Smooth muscle cell (in vitro differentiated cells): Measurements from ENCODE around the gene STBD1. TPM values are rescaled to one million over a fixed set of nuclear protein-coding genes. Genes with fewer than 3 reads are reported as not detected.

Experiments
- DNase-seq: peaks from one replicate; lab custom pipeline; 2025; ENCODE audit not compliant: unreplicated experiment; lab: John Stamatoyannopoulos, UW
- H2AFZ ChIP-seq: fragments of 200-600 bp; sonication (generic); 2 replicates; pipeline ENCODE4 v1.6.0; 2016; ENCODE audit warnings: antibody characterized with exemption, low read depth, mild to moderate bottlenecking
- H3F3A ChIP-seq: fragments of 200-600 bp; sonication (generic); 2 replicates; pipeline ENCODE4 v1.6.0; 2017; ENCODE audit warnings: antibody characterized with exemption, low read depth
- H3K27ac ChIP-seq: fragments of 200-600 bp; sonication (generic); 2 replicates; pipeline ENCODE4 v1.5.1; 2016; ENCODE audit warnings: low read depth, mild to moderate bottlenecking
- H3K27me3 ChIP-seq: fragments of 200-600 bp; sonication (generic); 2 replicates; pipeline ENCODE4 v1.6.1; 2016; ENCODE audit warnings: low read depth, mild to moderate bottlenecking
- H3K36me3 ChIP-seq: fragments of 200-600 bp; sonication (generic); 2 replicates; pipeline ENCODE4 v1.5.1; 2016; ENCODE audit warnings: low read depth
- H3K4me1 ChIP-seq: fragments of 200-600 bp; sonication (generic); 2 replicates; pipeline ENCODE4 v1.5.1; 2016; ENCODE audit warnings: low read depth
- H3K4me2 ChIP-seq: fragments of 200-600 bp; sonication (generic); 2 replicates; pipeline ENCODE4 v1.6.0; 2016; ENCODE audit warnings: mild to moderate bottlenecking
- H3K4me3 ChIP-seq: fragments of 200-600 bp; sonication (generic); 2 replicates; pipeline ENCODE4 v1.5.1; 2016; ENCODE audit warnings: mild to moderate bottlenecking
- H3K79me2 ChIP-seq: fragments of 200-600 bp; sonication (generic); 2 replicates; pipeline ENCODE4 v1.6.0; 2016; ENCODE audit warnings: low read depth, mild to moderate bottlenecking
- H3K9ac ChIP-seq: fragments of 200-600 bp; sonication (generic); 2 replicates; pipeline ENCODE4 v1.6.0; 2016; ENCODE audit warnings: low read depth
- H3K9me3 ChIP-seq: fragments of 200-600 bp; sonication (generic); replicated peaks from 2 replicates; pipeline ENCODE4 v1.5.1; 2016; ENCODE audit warnings: low read depth
- H4K20me1 ChIP-seq: fragments of 200-600 bp; sonication (generic); 2 replicates; pipeline ENCODE4 v1.6.0; 2016; ENCODE audit warnings: low read depth
- CTCF ChIP-seq: fragments of 200-600 bp; sonication (generic); IDR thresholded peaks from 2 replicates; pipeline ENCODE4 v1.5.1; 2017; ENCODE audit warnings: borderline replicate concordance, mild to moderate bottlenecking, antibody characterized with exemption; ENCODE audit not compliant: insufficient read depth, poor library complexity, severe bottlenecking
- WGBS: methylation state at CpG from one replicate; pipeline ENCODE4 v1.1.7; 2016; ENCODE audit warnings: low lambda C conversion rate; 5-methylcytosine and 5-hydroxymethylcytosine counted together
- polyA plus RNA-seq: library from polyadenylated mRNA; unstranded; fragments of >200 nt; fragmentation: Nextera tagmentation; extraction: Ambion mirVana; gene quantifications from 2 replicates; pipeline ENCODE4 v1.2.1, GENCODE V29; 2016
- total RNA-seq: library from RNA; depleted of rRNA; stranded (reverse); fragments of >200 nt; gene quantifications from 2 replicates; pipeline ENCODE4 v1.2.3, GENCODE V29; 2014

Gene STBD1
- total and polyA plus RNA-seq, 2 experiments from 2014 or later, result 7.5 to 14.3 TPM

- no peaks in the 10 kb centered on the region for H4K20me1 ChIP-seq
- no peaks in the 10 kb centered on the region for H3K4me1 ChIP-seq
- no peak overlapping the region for H3K4me3 ChIP-seq
- H3K27ac ChIP-seq, result no peak overlapping the region
- no peak for DNase-seq
- no peaks in the 10 kb centered on the region for H3K9me3 ChIP-seq
- no peaks in the 10 kb centered on the region for H3K27me3 ChIP-seq
- no peaks in the 10 kb centered on the region for H3K79me2 ChIP-seq
- no peak overlapping the region for H3K4me2 ChIP-seq
- no peak overlapping the region for H3K9ac ChIP-seq
- WGBS, result 81% methylated on average over 5 of the region's 5 CpGs
- no peak overlapping the region for H2AFZ ChIP-seq
- H3K36me3 ChIP-seq, result no peaks in the 10 kb centered on the region
- TF ChIP-seq CTCF, result no peak
- H3F3A ChIP-seq, result no peaks in the 10 kb centered on the region
Observed at GRCh38 chr4:76272999-76273398, 33.5 kb upstream of the STBD1 start.

GRCh38 chr4:76275486-76276124 is 30.9 kb upstream of the STBD1 start:
- Histone ChIP-seq H3K4me3 (no peak overlapping the region), H2AFZ (no peak overlapping the region), H3K27ac (no peak overlapping the region), H3K9me3 (no peaks in the 10 kb centered on the region), H3K27me3 (no peaks in the 10 kb centered on the region), H3K9ac (no peak overlapping the region), H3K4me1 (no peaks in the 10 kb centered on the region), H4K20me1 (no peaks in the 10 kb centered on the region), H3F3A (no peaks in the 10 kb centered on the region), H3K4me2 (no peak overlapping the region), H3K36me3 (no peaks in the 10 kb centered on the region), H3K79me2 (no peaks in the 10 kb centered on the region)
- TF ChIP-seq CTCF, result no peak
- 75% methylated on average over 3 of the region's 3 CpGs for WGBS
- DNase-seq, result no peak

GRCh38 chr4:76276813-76277212 is 29.7 kb upstream of the STBD1 start:
- Histone ChIP-seq H3K79me2 (no peaks in the 10 kb centered on the region), H3K4me3 (no peak overlapping the region), H3K4me1 (no peaks in the 10 kb centered on the region), H4K20me1 (no peaks in the 10 kb centered on the region), H3F3A (no peaks in the 10 kb centered on the region), H3K9ac (no peak overlapping the region), H3K27me3 (no peaks in the 10 kb centered on the region), H3K27ac (no peak overlapping the region), H3K36me3 (no peaks in the 10 kb centered on the region), H2AFZ (no peak overlapping the region), H3K4me2 (no peak overlapping the region), H3K9me3 (no peaks in the 10 kb centered on the region)
- no peak for TF ChIP-seq CTCF
- 78% methylated on average over 9 of the region's 9 CpGs for WGBS
- no peak for DNase-seq

GRCh38 chr4:76277667-76278066 is 28.9 kb upstream of the STBD1 start:
- Histone ChIP-seq H3K4me3 (no peak overlapping the region), H3K27ac (no peak overlapping the region), H3K4me1 (no peaks in the 10 kb centered on the region), H3K9ac (no peak overlapping the region), H3K9me3 (no peaks in the 10 kb centered on the region), H3F3A (no peaks in the 10 kb centered on the region), H2AFZ (no peak overlapping the region), H3K4me2 (no peak overlapping the region), H3K36me3 (no peaks in the 10 kb centered on the region), H3K27me3 (no peaks in the 10 kb centered on the region), H3K79me2 (no peaks in the 10 kb centered on the region), H4K20me1 (no peaks in the 10 kb centered on the region)
- WGBS, result 84% methylated on average over 1 of the region's 1 CpG
- DNase-seq, result no peak
- TF ChIP-seq CTCF, result no peak
